ENCODE measurements around the gene PILRA.
"Not testable (repeated sequence)": the region's sequence is repeated elsewhere in the genome, so short reads cannot be mapped to it uniquely, and the experiment has no call there.

PILRA gene

GRCh38 chr7:100370746-100371145 lies 2.5 kb upstream of the PILRA start:
- no peak for DNase-seq (ENCODE audit: extremely low read depth, insufficient read length)
- Histone ChIP-seq H3K4me3 (replicated peaks; ENCODE audit: low read depth, low read length) (no peak overlapping the region), H3K27me3 (replicated peaks; ENCODE audit: control insufficient read depth, insufficient read depth, low read length) (no peaks in the 10 kb centered on the region), H3K36me3 (ENCODE audit: control insufficient read depth, insufficient read depth, low read length) (no peaks in the 10 kb centered on the region)
- no peak for TF ChIP-seq CTCF (IDR thresholded peaks at IDR 0.05; ENCODE audit: insufficient read depth, low read length, poor library complexity, severe bottlenecking)

- DNase-seq (ENCODE audit: extremely low read depth, insufficient read length) = no peak
- no peak for TF ChIP-seq CTCF (IDR thresholded peaks at IDR 0.05; ENCODE audit: insufficient read depth, low read length, poor library complexity, severe bottlenecking)
- Histone ChIP-seq H3K36me3 (ENCODE audit: control insufficient read depth, insufficient read depth, low read length) (no peaks in the 10 kb centered on the region), H3K4me3 (replicated peaks; ENCODE audit: low read depth, low read length) (no peak overlapping the region), H3K27me3 (replicated peaks; ENCODE audit: control insufficient read depth, insufficient read depth, low read length) (no peaks in the 10 kb centered on the region)
Measured at GRCh38 chr7:100371561-100372171, 1.6 kb upstream of the PILRA start.

- TF ChIP-seq CTCF (IDR thresholded peaks at IDR 0.05; ENCODE audit: insufficient read depth, low read length, poor library complexity, severe bottlenecking) = no peak
- Histone ChIP-seq H3K4me3 (replicated peaks; ENCODE audit: low read depth, low read length) (no peak overlapping the region), H3K36me3 (ENCODE audit: control insufficient read depth, insufficient read depth, low read length) (no peaks in the 10 kb centered on the region), H3K27me3 (replicated peaks; ENCODE audit: control insufficient read depth, insufficient read depth, low read length) (no peaks in the 10 kb centered on the region)
- no peak for DNase-seq (ENCODE audit: extremely low read depth, insufficient read length)
Measured at GRCh38 chr7:100372256-100372655, 1.0 kb upstream of the PILRA start.

- no peak overlapping the region for H3K4me3 ChIP-seq (replicated peaks; ENCODE audit: low read depth, low read length)
- no peaks in the 10 kb centered on the region for H3K27me3 ChIP-seq (replicated peaks; ENCODE audit: control insufficient read depth, insufficient read depth, low read length)
- no peaks in the 10 kb centered on the region for H3K36me3 ChIP-seq (ENCODE audit: control insufficient read depth, insufficient read depth, low read length)
- TF ChIP-seq CTCF (IDR thresholded peaks at IDR 0.05; ENCODE audit: insufficient read depth, low read length, poor library complexity, severe bottlenecking) = no peak
- no peak for DNase-seq (ENCODE audit: extremely low read depth, insufficient read length)
Measured at GRCh38 chr7:100372694-100373093, 593 bp upstream of the PILRA start.

- TF ChIP-seq CTCF (IDR thresholded peaks at IDR 0.05; ENCODE audit: insufficient read depth, low read length, poor library complexity, severe bottlenecking) = peak; percentile 45
- H3K36me3 ChIP-seq (ENCODE audit: control insufficient read depth, insufficient read depth, low read length); H3K27me3 ChIP-seq (replicated peaks; ENCODE audit: control insufficient read depth, insufficient read depth, low read length); DNase-seq (ENCODE audit: extremely low read depth, insufficient read length): not testable (repeated sequence)
- peak overlapping the region; percentile 61 for H3K4me3 ChIP-seq (replicated peaks; ENCODE audit: low read depth, low read length)
Measured at GRCh38 chr7:100373870-100374598, 747 bp downstream of the PILRA start.

Data from GM06990 (cell line).